B cell (primary cell): ENCODE measurements around the gene DRD1.

ENCODE experiments used
- EZH2 ChIP-seq: IDR thresholded peaks from 2 replicates; pipeline ENCODE4 v1.6.1; 2012; ENCODE audit warnings: borderline replicate concordance, low read depth, mild to moderate bottlenecking, moderate library complexity, low read length; ENCODE audit not compliant: insufficient read depth, poor library complexity, severe bottlenecking
- TF ChIP-seq, protein P1 (sequence below): fragments of 200-600 bp; IDR thresholded peaks from one replicate; pipeline ENCODE4 v1.8.0; 2022; ENCODE audit warnings: antibody characterized with exemption, mild to moderate bottlenecking

DNA sequence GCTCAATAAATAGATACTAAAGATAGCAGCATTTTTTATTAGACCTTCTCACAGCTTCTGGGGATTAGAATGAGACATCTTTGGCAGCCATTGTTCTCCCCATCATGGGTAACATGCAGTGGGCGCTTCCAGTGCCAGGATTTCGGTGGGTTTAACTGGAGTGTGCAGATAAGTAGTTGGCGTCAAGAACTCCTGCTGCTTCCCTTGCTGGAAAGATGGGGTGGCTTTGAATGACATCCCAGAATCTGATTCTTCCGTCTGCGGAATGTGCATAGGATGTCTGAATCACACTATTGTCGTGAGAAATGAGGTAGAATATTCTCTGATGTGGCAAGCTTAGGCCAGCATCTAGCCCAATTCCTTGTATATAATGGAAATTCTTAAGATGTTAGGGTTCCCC is 41.6 kb upstream of the DRD1 start:
- TF ChIP-seq, protein P1, sequence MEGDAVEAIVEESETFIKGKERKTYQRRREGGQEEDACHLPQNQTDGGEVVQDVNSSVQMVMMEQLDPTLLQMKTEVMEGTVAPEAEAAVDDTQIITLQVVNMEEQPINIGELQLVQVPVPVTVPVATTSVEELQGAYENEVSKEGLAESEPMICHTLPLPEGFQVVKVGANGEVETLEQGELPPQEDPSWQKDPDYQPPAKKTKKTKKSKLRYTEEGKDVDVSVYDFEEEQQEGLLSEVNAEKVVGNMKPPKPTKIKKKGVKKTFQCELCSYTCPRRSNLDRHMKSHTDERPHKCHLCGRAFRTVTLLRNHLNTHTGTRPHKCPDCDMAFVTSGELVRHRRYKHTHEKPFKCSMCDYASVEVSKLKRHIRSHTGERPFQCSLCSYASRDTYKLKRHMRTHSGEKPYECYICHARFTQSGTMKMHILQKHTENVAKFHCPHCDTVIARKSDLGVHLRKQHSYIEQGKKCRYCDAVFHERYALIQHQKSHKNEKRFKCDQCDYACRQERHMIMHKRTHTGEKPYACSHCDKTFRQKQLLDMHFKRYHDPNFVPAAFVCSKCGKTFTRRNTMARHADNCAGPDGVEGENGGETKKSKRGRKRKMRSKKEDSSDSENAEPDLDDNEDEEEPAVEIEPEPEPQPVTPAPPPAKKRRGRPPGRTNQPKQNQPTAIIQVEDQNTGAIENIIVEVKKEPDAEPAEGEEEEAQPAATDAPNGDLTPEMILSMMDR = no peak
- TF ChIP-seq EZH2 = no peak
